Retina (tissue), 1 donor: Measurements from ENCODE around the gene ADD2.
A peak's percentile ranks its signal among the peaks of the same experiment; 100 is the strongest.

Experiments
- DNase-seq: peaks from one replicate; pipeline ENCODE4 v3.0.0-alpha.2; 2016

The ADD2 gene

DNA sequence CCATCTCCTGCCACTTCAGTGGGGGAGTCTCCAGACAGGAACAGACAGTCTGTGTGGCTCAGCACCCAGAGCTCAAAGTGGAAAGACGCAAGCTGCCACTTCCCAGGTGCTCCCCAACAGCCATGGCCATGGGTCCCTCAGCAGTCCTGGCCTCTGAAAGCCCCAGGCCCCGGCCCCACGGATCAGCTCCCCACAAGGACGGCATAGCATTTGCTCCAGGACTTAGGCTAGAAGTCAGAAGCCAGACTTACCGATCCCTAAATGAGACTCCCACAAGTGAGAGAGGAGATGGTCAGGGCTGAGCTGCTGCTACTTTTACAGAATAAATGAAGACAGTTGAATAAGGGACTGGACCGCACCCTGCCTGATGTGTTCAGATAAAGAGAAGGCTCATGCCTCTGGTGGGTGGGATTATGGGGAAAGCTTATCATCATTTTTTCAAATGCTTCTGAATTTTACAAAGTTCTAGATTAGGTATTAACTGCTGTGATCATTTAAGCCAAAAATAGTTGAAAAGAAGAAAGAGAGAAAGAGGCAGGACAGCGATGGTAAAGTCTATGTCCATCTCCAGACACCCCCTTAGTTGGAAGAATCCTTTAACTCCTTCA is 50.5 kb downstream of the ADD2 start:
- no peak for DNase-seq

DNA sequence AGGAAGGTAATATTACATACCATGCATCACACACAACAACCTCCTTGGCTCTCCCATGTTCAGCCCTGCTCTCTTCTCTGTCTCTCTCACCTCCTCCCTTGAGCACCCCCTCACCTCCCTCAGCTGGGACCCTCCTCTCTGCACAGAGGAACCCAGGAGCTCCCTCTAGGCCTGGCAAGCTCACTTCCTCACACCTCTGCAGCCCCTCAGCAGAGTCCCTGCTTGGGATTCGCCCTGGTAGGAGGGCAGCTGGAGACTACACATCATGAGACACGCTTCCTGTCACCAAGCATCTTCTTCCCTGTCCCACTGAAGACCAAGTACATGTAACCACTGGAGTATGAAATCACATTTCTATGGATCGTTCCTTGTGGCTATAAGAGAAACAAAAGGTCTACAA is 51.0 kb downstream of the ADD2 start:
- no peak for DNase-seq

DNA sequence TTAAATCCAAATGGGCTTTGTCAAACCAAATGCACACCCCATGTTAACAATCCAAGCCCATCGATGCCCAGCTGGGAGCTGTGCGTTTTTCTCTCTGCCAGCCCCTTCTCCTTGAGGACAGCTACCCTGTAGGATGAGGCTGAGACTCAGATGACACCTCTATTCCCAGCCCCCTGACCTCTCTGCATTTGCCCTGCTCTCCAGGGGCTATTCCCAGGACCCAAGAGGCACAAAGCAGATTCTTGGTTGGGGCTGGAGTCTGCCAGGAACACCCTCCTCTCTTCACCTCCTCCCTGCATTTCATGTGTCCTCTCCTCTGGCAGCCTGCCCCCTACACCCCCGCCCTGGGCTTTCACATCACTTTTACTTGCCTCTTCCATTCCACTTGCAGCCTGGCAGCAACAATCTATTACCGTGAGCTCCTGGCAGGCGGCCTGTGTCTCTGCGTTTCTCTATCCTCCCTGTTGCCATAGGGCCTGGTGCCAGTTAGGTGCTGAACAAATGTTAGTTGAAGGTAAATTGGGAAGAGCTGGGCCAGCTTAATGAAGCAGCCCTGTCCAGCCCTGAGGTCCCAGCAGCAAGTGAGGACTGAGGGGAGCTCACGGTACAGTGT is 51.8 kb downstream of the ADD2 start:
- no peak for DNase-seq

GRCh38 chr2:70715071-70715985 is 52.7 kb downstream of the ADD2 start:
- peak; percentile 51 for DNase-seq

- DNase-seq, result no peak
These were observed 53.7 kb downstream of the ADD2 start for GRCh38 chr2:70714141-70714905.

GRCh38 chr2:70712916-70713315 is 55.1 kb downstream of the ADD2 start:
- DNase-seq, result no peak

DNA sequence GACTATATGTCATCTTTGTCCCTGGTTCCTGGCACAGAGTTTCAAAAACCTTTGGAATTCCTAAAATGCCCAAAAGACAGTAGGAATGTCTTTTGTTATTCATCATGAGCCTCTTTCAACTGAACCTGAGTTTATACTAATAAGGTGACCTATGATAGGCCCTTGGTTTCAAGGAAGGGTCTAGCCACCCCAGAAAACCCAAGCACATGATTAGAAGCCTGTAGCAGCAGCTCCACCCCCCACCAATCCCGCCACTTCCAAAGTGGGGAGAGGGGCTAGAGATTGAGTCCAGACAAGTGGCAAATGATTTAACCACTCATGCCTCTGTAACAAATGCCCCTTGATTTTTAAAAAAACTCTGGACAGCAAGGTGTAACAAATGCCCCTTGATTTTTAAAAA is 56.8 kb downstream of the ADD2 start:
- DNase-seq, result no peak

GRCh38 chr2:70710038-70710690 is 57.8 kb downstream of the ADD2 start:
- no peak for DNase-seq

GRCh38 chr2:70709275-70710037 is 58.5 kb downstream of the ADD2 start:
- no peak for DNase-seq

DNA sequence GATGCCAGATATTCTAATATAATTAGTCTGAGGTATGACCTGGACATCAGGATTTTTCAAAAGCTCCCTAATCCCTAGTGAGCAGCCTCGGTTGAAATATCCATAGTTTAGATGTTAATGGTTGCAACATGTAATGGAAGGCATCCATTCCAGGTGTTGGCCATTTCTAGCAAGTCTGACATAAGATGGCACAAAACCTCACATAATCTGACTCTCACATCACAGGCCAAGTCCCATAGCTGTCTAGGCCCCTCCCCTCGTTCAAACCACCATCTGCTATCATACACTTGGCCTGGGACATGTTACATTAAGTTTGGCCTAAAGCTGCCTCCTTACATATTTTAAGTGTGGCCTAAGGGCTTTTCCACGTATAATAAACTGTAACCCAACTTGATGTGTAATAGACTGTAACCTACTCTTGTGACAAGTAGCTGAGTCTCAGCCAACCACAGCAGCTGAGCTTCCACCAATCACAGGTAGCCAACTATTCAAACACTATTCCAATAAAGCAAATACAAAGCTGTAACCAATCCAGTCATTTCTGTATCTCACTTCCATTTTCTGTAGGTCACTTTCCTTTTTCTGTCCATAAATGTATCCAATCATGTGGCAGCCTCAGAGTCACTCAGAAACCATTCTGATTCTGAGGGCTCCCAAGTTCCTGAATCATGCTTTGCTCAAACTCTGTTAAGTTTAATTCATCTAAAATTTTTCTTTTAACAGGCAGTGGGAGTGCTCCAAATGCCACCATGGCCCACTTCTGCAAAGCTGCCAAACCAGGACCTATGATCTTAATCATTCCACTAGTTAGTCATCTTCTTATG is 59.4 kb downstream of the ADD2 start:
- DNase-seq, result no peak

DNA sequence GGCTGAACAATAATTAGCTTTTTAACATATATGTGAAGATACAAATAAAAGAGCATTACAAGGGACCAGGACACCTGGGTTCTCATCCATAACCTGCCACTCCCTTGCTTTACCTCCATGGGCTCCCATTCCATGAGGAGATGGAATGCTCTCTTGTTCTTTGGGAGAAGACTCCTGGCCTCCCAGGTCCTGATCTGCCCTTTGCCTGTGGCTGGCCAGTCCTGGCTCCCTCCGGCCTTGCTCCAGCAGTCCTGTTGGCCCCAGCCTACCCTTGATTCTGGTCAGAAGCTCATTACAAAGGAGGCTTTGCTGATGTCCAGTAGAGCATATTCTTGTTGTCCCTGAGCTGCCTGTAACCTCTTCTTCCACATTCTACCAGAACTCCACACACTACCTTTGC is 60.3 kb downstream of the ADD2 start:
- no peak for DNase-seq

DNA sequence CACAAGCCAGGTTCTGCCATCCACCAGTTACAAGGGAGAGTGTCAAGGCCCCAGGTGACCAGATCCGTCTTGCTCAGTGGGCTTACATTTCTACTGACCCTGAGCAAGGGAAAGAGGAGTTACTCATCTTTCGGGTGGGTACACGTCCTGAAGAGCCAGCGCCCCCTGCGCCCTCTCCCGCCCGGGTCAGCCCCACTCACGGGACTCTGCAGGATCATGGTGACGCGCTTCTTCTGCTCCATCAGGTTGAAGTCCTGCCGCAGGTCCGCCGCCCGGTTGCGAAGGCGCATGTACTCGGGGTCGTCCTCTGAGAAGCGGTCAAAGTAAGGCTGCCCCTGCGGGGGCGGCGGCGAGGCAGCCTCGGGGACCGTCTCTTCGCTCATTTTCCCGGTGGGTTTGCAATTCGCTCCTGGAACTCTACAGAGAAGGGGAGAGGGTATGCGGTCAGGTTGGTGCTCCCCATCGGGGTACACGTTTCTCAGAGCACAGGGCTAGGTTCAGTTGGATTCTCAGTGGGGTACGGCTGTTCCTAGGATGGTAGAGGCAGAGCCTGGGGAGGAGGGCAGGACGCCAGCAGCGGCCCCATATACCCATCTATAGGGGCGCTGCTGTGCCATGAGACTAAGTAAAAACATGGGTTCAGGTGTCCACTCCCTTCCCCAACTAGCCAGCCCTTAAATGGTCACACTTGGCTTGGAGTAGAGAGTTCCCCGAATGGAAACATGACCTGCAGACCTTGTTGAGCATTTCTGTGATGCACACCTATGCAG is 61.8 kb downstream of the ADD2 start:
- no peak for DNase-seq

GRCh38 chr2:70705160-70705850 is 62.7 kb downstream of the ADD2 start:
- no peak for DNase-seq

DNA sequence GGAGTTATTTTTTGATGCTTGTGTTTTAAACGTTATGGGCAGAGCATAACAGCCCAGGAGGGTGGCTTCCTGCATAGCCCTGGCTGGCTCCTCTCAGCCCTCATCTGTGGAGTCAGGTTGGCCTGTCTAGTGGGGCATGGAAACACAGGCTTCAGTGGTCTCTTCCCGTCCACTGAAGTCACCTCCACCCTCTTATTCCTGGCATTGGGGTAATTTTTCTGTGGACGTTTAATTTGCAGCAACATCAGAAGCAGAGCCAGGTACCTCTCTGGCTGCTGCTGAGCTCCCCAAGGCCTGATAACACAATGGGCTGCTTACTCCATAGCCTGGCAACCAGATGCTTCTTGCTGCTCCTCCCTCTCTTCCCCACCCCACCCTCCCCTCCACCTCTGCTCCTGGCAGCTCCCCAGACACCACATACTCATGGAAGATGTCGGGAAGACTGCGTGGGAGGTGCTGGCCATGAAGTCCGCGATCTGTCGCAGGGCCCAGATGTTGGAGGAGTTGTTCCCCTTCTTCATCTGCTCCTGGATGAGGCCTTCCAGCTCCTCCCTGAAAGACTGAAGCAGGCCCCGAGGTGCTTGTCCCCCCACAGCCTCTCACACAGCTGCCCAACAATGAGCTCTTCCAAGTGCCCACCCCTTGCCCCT is 64.0 kb downstream of the ADD2 start:
- DNase-seq, result no peak

GRCh38 chr2:70702711-70703395 is 65.1 kb downstream of the ADD2 start:
- no peak for DNase-seq

DNA sequence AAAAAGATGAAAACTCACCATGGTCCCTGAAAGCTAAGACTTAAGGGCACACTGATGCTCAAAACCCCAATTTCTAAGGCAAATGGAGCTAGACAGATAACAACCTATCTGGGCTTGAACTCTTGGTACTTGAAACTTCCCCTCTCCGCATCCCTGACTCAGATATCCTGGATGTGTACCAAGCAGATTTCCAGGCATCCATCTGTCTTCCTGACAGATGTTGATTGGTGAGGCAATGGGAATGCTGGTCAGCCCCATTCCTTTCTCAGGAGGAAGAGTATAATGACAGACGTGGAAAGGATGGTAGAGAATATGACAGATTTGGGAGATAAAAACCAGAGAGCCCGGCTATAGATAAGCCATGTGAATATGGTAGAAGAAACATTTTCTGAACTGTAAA is 69.2 kb downstream of the ADD2 start:
- DNase-seq, result no peak

DNA sequence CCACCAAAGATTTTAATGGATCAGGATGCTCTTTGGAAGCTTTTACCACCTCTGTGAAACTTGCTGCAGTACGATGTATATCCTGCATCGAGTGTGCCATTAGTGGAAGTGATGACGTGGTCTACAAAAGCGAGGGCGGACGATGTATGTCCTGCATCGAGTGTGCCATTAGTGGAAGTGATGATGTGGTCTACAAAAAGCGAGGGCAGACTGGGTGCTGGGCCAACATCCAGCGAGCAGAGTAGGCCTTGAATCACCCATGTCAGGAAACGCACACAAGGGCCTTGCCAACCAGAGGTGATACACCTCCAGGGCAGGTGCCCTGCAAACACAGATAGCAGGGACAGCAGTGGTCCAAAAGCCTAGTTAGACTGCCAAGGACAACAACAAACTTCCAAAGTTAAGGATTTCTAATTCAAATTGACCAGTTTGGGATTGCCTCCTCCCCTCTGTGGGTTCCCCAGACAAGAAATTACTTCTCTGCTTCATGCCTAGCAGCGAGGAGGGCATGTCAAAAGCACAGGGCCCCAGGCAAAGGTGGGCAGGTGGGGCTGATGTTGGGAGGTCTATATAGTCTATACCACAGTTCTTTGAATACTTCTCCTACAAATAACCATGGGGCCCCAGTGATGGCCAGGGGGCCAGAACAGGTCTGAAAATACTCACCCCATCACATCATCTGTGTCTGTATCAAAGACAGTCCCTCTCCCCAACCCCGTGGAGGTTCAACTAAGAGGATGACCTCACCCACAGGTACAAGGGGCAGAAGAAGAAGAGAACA is 70.2 kb downstream of the ADD2 start:
- no peak for DNase-seq

DNA sequence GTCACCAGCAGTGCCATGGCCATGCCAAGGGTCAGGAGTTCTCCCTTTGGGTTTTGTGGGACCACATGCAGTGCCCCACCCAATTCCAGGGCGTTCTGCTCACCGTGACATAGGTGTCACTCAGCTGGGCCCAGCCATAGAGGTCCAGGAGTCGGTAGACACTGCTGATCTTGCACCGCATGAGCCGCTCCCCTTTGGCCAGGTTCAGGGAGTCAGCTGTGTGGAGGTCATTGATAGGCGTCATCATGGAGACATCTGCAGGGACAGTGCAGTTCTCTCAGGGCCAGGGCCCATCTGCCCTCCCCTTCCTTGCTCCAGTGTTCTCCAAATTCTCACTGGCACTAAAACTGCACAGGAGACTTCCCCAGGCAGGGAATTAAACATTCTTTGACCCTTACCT is 71.9 kb downstream of the ADD2 start:
- DNase-seq, result no peak
